Gastrocnemius medialis (tissue), 4 donors: Measurements from ENCODE around the gene SCD5.

ENCODE experiments used
- CTCF ChIP-seq, 5 experiments: fragments of 450-650 bp in 3 of 5; fragments of 200-600 bp in 2 of 5; sonication (generic) in 2 of 5; IDR thresholded peaks in 4 of 5; conservative IDR thresholded peaks in 1 of 5; 1 replicate in 4 of 5; 2 replicates in 1 of 5; pipeline ENCODE4 v1.5.1; 2016 to 2019; ENCODE audit warnings: antibody characterized with exemption in 5 of 5, mild to moderate bottlenecking in 3 of 5, moderate library complexity in 3 of 5
- POLR2A ChIP-seq, 2 donors: fragments of 450-650 bp; IDR thresholded peaks; one replicate each; pipeline ENCODE4 v1.6.1; 2017; ENCODE audit warnings: antibody characterized with exemption in 2 of 2, mild to moderate bottlenecking in 2 of 2, moderate library complexity in 2 of 2

GRCh38 chr4:82777857-82778525 lies 20.6 kb downstream of the SCD5 start:
- TF ChIP-seq CTCF (IDR thresholded peaks at IDR 0.05 in 4 of 5, conservative IDR thresholded peaks at IDR 0.05 in 1 of 5), result no peak
- no peak for TF ChIP-seq POLR2A (IDR thresholded peaks at IDR 0.05)
